H1 (cell line): ENCODE measurements around the gene PALM. TPM values are rescaled to one million over a fixed set of nuclear protein-coding genes. Genes with fewer than 3 reads are reported as not detected.

ENCODE experiments used
- CBX8 ChIP-seq: fragments of 300-800, 300-1000 bp; sonication (generic); IDR thresholded peaks from 2 replicates; pipeline ENCODE4 v1.7.1; 2016; ENCODE audit warnings: low read depth, low read length, borderline replicate concordance
- CHD7 ChIP-seq: fragments of 300-600 bp; sonication (generic); IDR thresholded peaks from 2 replicates; pipeline ENCODE4 v1.7.1; 2012; ENCODE audit warnings: low read length, moderate library complexity, mild to moderate bottlenecking, inconsistent platforms; ENCODE audit not compliant: insufficient replicate concordance
- GTF2F1 ChIP-seq: IDR thresholded peaks from 2 replicates; pipeline ENCODE4 v1.6.1; 2012; ENCODE audit warnings: low read depth, low read length, improper control_type of control experiment, borderline replicate concordance
- JUND ChIP-seq: IDR thresholded peaks from 2 replicates; pipeline ENCODE4 v1.6.1; 2011; ENCODE audit warnings: mild to moderate bottlenecking, improper control_type of control experiment, low read length
- POLR2A ChIP-seq, 2 experiments: IDR thresholded peaks; 1 replicate in 1 of 2; 2 replicates in 1 of 2; pipeline ENCODE4 v1.6.1; 2011; ENCODE audit warnings: low read depth in 2 of 2, low read length in 2 of 2, mild to moderate bottlenecking in 2 of 2; ENCODE audit errors: control extremely low read depth in 1 of 2
- RFX5 ChIP-seq: IDR thresholded peaks from 2 replicates; pipeline ENCODE4 v1.6.1; 2011; ENCODE audit warnings: low read depth, low read length, improper control_type of control experiment, borderline replicate concordance
- SIRT6 ChIP-seq: IDR thresholded peaks from one replicate; pipeline ENCODE4 v1.7.1; 2012; ENCODE audit warnings: low read length, inconsistent platforms
- SP2 ChIP-seq: IDR thresholded peaks from 2 replicates; pipeline ENCODE4 v1.6.1; 2012; ENCODE audit warnings: mild to moderate bottlenecking, low read length, inconsistent platforms
- SP4 ChIP-seq: IDR thresholded peaks from 2 replicates; pipeline ENCODE4 v1.6.1; 2012; ENCODE audit warnings: low read length, inconsistent platforms
- TBP ChIP-seq: IDR thresholded peaks from 2 replicates; pipeline ENCODE4 v1.6.1; 2011; ENCODE audit warnings: low read depth, low read length, improper control_type of control experiment
- TEAD4 ChIP-seq: IDR thresholded peaks from 2 replicates; pipeline ENCODE4 v1.6.1; 2012; ENCODE audit warnings: low read depth, low read length, inconsistent platforms, mixed read lengths
- polyA plus RNA-seq, 7 experiments: library from polyadenylated mRNA; depleted of rRNA in 3 of 7; stranded (reverse) in 5 of 7; unstranded in 2 of 7; fragments of >200 nt in 5 of 7; fragments of 200-250 nt in 2 of 7; gene quantifications; 1 replicate in 5 of 7; 2 replicates in 1 of 7; 4 replicates in 1 of 7; pipeline versions ENCODE4 v1.2.1 to v1.2.3, GENCODE V29; 2011 to 2013; ENCODE audit warnings: missing spikeins in 2 of 7, mixed read lengths in 2 of 7
- total RNA-seq: library from RNA; stranded (reverse); fragmentation: NEBNext Ultra II Directional; extraction: Animal tissue kit (Norgen Biotek cat#: 25700); gene quantifications from 2 replicates; pipeline ENCODE4 v1.2.1, GENCODE V29; 2021

The PALM gene
- total and polyA plus RNA-seq, 2 of the 8 experiments (the other 6 are each of a cell fraction or from before 2014, with no cell fraction given): 5.7 to 16.5 TPM

- TF ChIP-seq CHD7 (no peak), CBX8 (no peak), POLR2A (IDR thresholded peaks at IDR 0.05; ENCODE audit: control extremely low read depth in 1 of 2, low read depth in 2 of 2, low read length in 2 of 2) (peak in 1 of 2 experiments; percentile 47; a peak in 2 of 3 replicates), SIRT6 (no peak), GTF2F1 (no peak), SP2 (no peak), TEAD4 (no peak), RFX5 (no peak), TBP (peak; percentile 81), JUND (no peak), SP4 (peak; percentile 41; the same call in 1 of the 2 replicates)
These were observed 4.9 kb upstream of the PALM start (continued) for GRCh38 chr19:703651-704446.
